CD4-positive, alpha-beta T cell treated with Interleukin-17A for 1 hour (primary cell): ENCODE measurements around the gene OSMR.

Experiments
- DNase-seq: peaks from one replicate; pipeline ENCODE4 v3.0.0-alpha.2; 2020

OSMR gene

GRCh38 chr5:38872826-38873225 is 27.0 kb downstream of the OSMR start:
- no peak for DNase-seq

GRCh38 chr5:38874948-38875456 is 29.2 kb downstream of the OSMR start:
- no peak for DNase-seq

GRCh38 chr5:38878391-38879077 is 32.7 kb downstream of the OSMR start:
- no peak for DNase-seq

GRCh38 chr5:38879078-38879460 is 33.3 kb downstream of the OSMR start:
- DNase-seq = no peak

- DNase-seq = no peak
Measured at GRCh38 chr5:38883842-38884241, 38.0 kb downstream of the OSMR start.

- DNase-seq = no peak
Measured at GRCh38 chr5:38885208-38885607, 39.4 kb downstream of the OSMR start.

GRCh38 chr5:38888041-38888440 is 42.2 kb downstream of the OSMR start:
- DNase-seq = no peak

- no peak for DNase-seq
Measured at GRCh38 chr5:38889424-38889823, 43.6 kb downstream of the OSMR start.

- no peak for DNase-seq
Measured at GRCh38 chr5:38891563-38891962, 45.8 kb downstream of the OSMR start.

- DNase-seq = no peak
Measured at GRCh38 chr5:38892363-38892762, 46.6 kb downstream of the OSMR start.

- DNase-seq = no peak
Measured at GRCh38 chr5:38896760-38897159, 50.9 kb downstream of the OSMR start.

- DNase-seq = no peak
Measured at GRCh38 chr5:38899936-38900335, 54.1 kb downstream of the OSMR start.

- DNase-seq = no peak
Measured at GRCh38 chr5:38905516-38905915, 59.7 kb downstream of the OSMR start.

GRCh38 chr5:38906503-38906902 is 60.7 kb downstream of the OSMR start:
- no peak for DNase-seq

GRCh38 chr5:38911933-38912332 is 66.1 kb downstream of the OSMR start:
- no peak for DNase-seq

- DNase-seq = no peak
Measured at GRCh38 chr5:38913714-38914113, 67.9 kb downstream of the OSMR start.

- no peak for DNase-seq
Measured at GRCh38 chr5:38916802-38917201, 71.0 kb downstream of the OSMR start.

GRCh38 chr5:38921174-38921573 is 75.4 kb downstream of the OSMR start:
- DNase-seq = no peak

- DNase-seq = peak; percentile 43
Measured at GRCh38 chr5:38922199-38922598, 76.4 kb downstream of the OSMR start.

- no peak for DNase-seq
Measured at GRCh38 chr5:38923661-38924451, 78.0 kb downstream of the OSMR start.

GRCh38 chr5:38925154-38925925 is 79.5 kb downstream of the OSMR start:
- DNase-seq = no peak

- no peak for DNase-seq
Measured at GRCh38 chr5:38926121-38926520, 80.3 kb downstream of the OSMR start.

- no peak for DNase-seq
Measured at GRCh38 chr5:38927470-38927869, 81.7 kb downstream of the OSMR start.

GRCh38 chr5:38929838-38930237 is 84.0 kb downstream of the OSMR start:
- DNase-seq = no peak
